ENCODE measurements around the gene NRSN1. TPM values are rescaled to one million over a fixed set of nuclear protein-coding genes. Genes with fewer than 3 reads are reported as not detected.

The NRSN1 gene
- total and polyA plus RNA-seq, 9 of the 15 experiments (the other 6 are each of a cell fraction or from before 2014, with no cell fraction given), result not detected

DNA sequence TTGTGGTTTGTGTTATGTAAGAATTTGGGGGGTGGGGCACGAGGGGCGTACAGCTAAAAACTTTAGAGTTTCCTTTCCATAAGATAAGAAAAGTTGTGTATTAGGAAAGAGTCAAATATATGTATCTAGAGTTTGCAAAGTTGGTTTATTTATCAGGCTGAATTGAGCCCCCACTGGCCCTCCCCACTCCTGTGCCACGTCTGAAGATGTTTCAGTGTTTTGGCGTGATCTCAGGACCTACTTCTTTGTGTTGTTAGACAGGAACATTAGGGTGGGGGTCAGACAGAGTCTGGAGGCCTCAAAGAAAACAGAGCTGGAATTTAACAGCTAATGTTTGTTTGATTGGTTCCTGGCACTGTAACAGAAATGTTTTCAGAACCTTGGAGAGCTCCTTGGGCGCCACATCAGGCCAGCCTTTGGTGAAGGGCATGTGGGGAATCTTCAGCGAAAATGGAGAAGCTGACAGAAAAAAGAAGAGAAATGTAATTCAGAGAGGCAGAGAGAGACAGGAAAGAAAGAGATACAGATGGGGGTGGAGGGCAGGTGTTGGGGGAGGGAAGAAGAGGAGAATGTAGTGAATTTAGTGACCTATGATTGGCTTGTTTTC lies 674 bp downstream of the NRSN1 start:
- ATAC-seq, result peak; percentile 73
- Histone ChIP-seq H3K27me3 (ENCODE audit: control insufficient read depth in 2 of 2, insufficient read depth in 2 of 2, low read length in 2 of 2) (no peaks in the 10 kb centered on the region), H3K27ac (ENCODE audit: extremely low read depth, low read depth, low read length) (no peak overlapping the region), H3K9me1 (ENCODE audit: control insufficient read depth, insufficient read depth, low read length) (no peaks in the 10 kb centered on the region), H3K4me3 (no peak overlapping the region), H4K20me1 (replicated peaks; ENCODE audit: control insufficient read depth, insufficient read depth, low read length) (no peaks in the 10 kb centered on the region), H3K9me3 (replicated peaks; ENCODE audit: control insufficient read depth, insufficient read depth, low read depth, low read length) (no peaks in the 10 kb centered on the region), H3K36me3 (ENCODE audit: control insufficient read depth, insufficient read depth, low read length) (no peaks in the 10 kb centered on the region), H3K4me1 (replicated peaks in 1 of 2; ENCODE audit: control insufficient read depth in 2 of 2, insufficient read depth in 2 of 2, low read length in 2 of 2) (no peaks in the 10 kb centered on the region), H2AFZ (ENCODE audit: low read depth, low read length) (no peak overlapping the region), H3K79me2 (ENCODE audit: control insufficient read depth, insufficient read depth, low read length) (no peaks in the 10 kb centered on the region), H3K4me2 (ENCODE audit: insufficient read depth, low read length) (no peak overlapping the region), H3K9ac (ENCODE audit: insufficient read depth in 1 of 2, low read depth in 2 of 2, low read length in 2 of 2) (no peak overlapping the region)
- intact Hi-C loops (cut with micrococcal nuclease) (no loop called here), in situ Hi-C loops (cut with MboI) (no loop called here)
- peak; percentile 19 for FAIRE-seq
- POLR2A ChIA-PET, result no interaction called here
- peak; percentile 36 to 51 (median 40) for DNase-seq (ENCODE audit: extremely low read depth in 1 of 4, low spot score in 3 of 4)
- CTCF ChIA-PET (ENCODE audit: low intra/inter-chr PET ratio), result no interaction called here
- WGBS (ENCODE audit: insufficient coverage, low coverage, missing lambda C conversion rate), result 0% methylated on average over 6 of the region's 6 CpGs
- no TSS peak for BruUV-seq (replicated peaks)
- TF ChIP-seq, protein P1, sequence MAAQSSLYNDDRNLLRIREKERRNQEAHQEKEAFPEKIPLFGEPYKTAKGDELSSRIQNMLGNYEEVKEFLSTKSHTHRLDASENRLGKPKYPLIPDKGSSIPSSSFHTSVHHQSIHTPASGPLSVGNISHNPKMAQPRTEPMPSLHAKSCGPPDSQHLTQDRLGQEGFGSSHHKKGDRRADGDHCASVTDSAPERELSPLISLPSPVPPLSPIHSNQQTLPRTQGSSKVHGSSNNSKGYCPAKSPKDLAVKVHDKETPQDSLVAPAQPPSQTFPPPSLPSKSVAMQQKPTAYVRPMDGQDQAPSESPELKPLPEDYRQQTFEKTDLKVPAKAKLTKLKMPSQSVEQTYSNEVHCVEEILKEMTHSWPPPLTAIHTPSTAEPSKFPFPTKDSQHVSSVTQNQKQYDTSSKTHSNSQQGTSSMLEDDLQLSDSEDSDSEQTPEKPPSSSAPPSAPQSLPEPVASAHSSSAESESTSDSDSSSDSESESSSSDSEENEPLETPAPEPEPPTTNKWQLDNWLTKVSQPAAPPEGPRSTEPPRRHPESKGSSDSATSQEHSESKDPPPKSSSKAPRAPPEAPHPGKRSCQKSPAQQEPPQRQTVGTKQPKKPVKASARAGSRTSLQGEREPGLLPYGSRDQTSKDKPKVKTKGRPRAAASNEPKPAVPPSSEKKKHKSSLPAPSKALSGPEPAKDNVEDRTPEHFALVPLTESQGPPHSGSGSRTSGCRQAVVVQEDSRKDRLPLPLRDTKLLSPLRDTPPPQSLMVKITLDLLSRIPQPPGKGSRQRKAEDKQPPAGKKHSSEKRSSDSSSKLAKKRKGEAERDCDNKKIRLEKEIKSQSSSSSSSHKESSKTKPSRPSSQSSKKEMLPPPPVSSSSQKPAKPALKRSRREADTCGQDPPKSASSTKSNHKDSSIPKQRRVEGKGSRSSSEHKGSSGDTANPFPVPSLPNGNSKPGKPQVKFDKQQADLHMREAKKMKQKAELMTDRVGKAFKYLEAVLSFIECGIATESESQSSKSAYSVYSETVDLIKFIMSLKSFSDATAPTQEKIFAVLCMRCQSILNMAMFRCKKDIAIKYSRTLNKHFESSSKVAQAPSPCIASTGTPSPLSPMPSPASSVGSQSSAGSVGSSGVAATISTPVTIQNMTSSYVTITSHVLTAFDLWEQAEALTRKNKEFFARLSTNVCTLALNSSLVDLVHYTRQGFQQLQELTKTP (IDR thresholded peaks at IDR 0.05; ENCODE audit: low read depth in 1 of 2, partially characterized antibody in 2 of 2), result peak in 1 of 2 experiments; percentile 57
- peak; percentile 98 for TF ChIP-seq EHMT2 (IDR thresholded peaks at IDR 0.05)
- TF ChIP-seq, protein P2, sequence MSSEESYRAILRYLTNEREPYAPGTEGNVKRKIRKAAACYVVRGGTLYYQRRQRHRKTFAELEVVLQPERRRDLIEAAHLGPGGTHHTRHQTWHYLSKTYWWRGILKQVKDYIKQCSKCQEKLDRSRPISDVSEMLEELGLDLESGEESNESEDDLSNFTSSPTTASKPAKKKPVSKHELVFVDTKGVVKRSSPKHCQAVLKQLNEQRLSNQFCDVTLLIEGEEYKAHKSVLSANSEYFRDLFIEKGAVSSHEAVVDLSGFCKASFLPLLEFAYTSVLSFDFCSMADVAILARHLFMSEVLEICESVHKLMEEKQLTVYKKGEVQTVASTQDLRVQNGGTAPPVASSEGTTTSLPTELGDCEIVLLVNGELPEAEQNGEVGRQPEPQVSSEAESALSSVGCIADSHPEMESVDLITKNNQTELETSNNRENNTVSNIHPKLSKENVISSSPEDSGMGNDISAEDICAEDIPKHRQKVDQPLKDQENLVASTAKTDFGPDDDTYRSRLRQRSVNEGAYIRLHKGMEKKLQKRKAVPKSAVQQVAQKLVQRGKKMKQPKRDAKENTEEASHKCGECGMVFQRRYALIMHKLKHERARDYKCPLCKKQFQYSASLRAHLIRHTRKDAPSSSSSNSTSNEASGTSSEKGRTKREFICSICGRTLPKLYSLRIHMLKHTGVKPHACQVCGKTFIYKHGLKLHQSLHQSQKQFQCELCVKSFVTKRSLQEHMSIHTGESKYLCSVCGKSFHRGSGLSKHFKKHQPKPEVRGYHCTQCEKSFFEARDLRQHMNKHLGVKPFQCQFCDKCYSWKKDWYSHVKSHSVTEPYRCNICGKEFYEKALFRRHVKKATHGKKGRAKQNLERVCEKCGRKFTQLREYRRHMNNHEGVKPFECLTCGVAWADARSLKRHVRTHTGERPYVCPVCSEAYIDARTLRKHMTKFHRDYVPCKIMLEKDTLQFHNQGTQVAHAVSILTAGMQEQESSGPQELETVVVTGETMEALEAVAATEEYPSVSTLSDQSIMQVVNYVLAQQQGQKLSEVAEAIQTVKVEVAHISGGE (CRISPR knock-in tag; IDR thresholded peaks at IDR 0.05), result 0 out of 6 replicates have a peak, but pooled peaks of 1 of the 3 experiments have one; percentile 22
- TF ChIP-seq, protein P3, sequence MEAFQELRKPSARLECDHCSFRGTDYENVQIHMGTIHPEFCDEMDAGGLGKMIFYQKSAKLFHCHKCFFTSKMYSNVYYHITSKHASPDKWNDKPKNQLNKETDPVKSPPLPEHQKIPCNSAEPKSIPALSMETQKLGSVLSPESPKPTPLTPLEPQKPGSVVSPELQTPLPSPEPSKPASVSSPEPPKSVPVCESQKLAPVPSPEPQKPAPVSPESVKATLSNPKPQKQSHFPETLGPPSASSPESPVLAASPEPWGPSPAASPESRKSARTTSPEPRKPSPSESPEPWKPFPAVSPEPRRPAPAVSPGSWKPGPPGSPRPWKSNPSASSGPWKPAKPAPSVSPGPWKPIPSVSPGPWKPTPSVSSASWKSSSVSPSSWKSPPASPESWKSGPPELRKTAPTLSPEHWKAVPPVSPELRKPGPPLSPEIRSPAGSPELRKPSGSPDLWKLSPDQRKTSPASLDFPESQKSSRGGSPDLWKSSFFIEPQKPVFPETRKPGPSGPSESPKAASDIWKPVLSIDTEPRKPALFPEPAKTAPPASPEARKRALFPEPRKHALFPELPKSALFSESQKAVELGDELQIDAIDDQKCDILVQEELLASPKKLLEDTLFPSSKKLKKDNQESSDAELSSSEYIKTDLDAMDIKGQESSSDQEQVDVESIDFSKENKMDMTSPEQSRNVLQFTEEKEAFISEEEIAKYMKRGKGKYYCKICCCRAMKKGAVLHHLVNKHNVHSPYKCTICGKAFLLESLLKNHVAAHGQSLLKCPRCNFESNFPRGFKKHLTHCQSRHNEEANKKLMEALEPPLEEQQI (IDR thresholded peaks at IDR 0.05), result 0 out of 2 replicates have a peak, but pooled peaks have one; percentile 27
- peak; percentile 78 for TF ChIP-seq ZNF766 (CRISPR knock-in tag; conservative IDR thresholded peaks at IDR 0.05)
- TF ChIP-seq ZNF311 (CRISPR knock-in tag; IDR thresholded peaks at IDR 0.05), result 0 out of 2 replicates have a peak, but pooled peaks have one; percentile 26

All from K562 (cell line).